ENCODE data around the gene PMEL.

DNA sequence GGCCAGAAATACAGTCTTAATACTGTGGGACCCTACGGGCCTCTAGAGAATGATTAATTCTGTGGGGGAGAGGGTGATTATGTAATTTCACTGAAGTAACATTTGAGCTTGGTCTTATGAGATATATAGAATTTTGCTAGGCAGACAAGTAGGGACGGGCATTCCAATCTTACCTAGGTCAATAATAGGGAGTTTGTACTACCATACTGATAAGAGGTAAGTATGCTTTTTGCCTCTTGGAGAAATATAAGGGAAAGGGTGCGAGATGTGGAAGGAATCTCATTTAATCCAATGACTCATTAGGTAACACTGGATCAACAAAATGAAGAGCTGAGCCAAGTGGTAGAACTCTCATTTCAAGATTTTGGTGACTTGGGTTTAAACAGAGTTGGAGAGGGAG lies 13.2 kb upstream of the PMEL start:
- TF ChIP-seq, protein P1, sequence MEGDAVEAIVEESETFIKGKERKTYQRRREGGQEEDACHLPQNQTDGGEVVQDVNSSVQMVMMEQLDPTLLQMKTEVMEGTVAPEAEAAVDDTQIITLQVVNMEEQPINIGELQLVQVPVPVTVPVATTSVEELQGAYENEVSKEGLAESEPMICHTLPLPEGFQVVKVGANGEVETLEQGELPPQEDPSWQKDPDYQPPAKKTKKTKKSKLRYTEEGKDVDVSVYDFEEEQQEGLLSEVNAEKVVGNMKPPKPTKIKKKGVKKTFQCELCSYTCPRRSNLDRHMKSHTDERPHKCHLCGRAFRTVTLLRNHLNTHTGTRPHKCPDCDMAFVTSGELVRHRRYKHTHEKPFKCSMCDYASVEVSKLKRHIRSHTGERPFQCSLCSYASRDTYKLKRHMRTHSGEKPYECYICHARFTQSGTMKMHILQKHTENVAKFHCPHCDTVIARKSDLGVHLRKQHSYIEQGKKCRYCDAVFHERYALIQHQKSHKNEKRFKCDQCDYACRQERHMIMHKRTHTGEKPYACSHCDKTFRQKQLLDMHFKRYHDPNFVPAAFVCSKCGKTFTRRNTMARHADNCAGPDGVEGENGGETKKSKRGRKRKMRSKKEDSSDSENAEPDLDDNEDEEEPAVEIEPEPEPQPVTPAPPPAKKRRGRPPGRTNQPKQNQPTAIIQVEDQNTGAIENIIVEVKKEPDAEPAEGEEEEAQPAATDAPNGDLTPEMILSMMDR (IDR thresholded peaks at IDR 0.05; ENCODE audit: poor library complexity) = no peak
- TF ChIP-seq EZH2phosphoT487 (IDR thresholded peaks at IDR 0.05; ENCODE audit: low read depth, severe bottlenecking, unreplicated experiment) = no peak
- TF ChIP-seq EZH2 (IDR thresholded peaks at IDR 0.05; ENCODE audit: borderline replicate concordance) = no peak
